HEK293 (cell line): ENCODE data around the gene NLRP9.

Experiments used
- CTCF ChIP-seq: fragments of 450-650 bp; formaldehyde crosslinking; IDR thresholded peaks from 2 replicates; pipeline ENCODE4 v1.5.1; 2016; ENCODE audit warnings: missing biosample characterization, missing genetic modification characterization
- KLF16 ChIP-seq: fragments of 450-650 bp; formaldehyde crosslinking; IDR thresholded peaks from 2 replicates; pipeline ENCODE4 v1.5.1; 2017; ENCODE audit warnings: missing biosample characterization, missing genetic modification characterization
- OVOL3 ChIP-seq: fragments of 450-650 bp; formaldehyde crosslinking; IDR thresholded peaks from 2 replicates; pipeline ENCODE4 v1.5.1; 2016; ENCODE audit warnings: missing biosample characterization, missing genetic modification characterization
- PRDM1 ChIP-seq: fragments of 450-650 bp; formaldehyde crosslinking; IDR thresholded peaks from 2 replicates; pipeline ENCODE4; 2016; ENCODE audit warnings: missing biosample characterization, missing genetic modification characterization
- TSHZ1 ChIP-seq: fragments of 450-650 bp; formaldehyde crosslinking; IDR thresholded peaks from 2 replicates; pipeline ENCODE4 v1.5.1; 2016; ENCODE audit warnings: missing biosample characterization, missing genetic modification characterization, borderline replicate concordance
- ZFP3 ChIP-seq: fragments of 450-650 bp; formaldehyde crosslinking; IDR thresholded peaks from 2 replicates; pipeline ENCODE4 v1.5.1; 2016; ENCODE audit warnings: low read depth, missing biosample characterization, missing genetic modification characterization
- ZIC2 ChIP-seq: fragments of 450-650 bp; formaldehyde crosslinking; IDR thresholded peaks from 2 replicates; pipeline ENCODE4 v1.5.1; 2016; ENCODE audit warnings: missing biosample characterization, missing genetic modification characterization
- ZNF174 ChIP-seq: fragments of 450-650 bp; formaldehyde crosslinking; IDR thresholded peaks from 2 replicates; pipeline ENCODE4 v1.5.0; 2017; ENCODE audit warnings: missing biosample characterization, mild to moderate bottlenecking, missing genetic modification characterization
- ZNF473 ChIP-seq: fragments of 450-650 bp; formaldehyde crosslinking; IDR thresholded peaks from 2 replicates; pipeline ENCODE4 v1.5.1; 2017; ENCODE audit warnings: missing biosample characterization, missing genetic modification characterization
- ZNF776 ChIP-seq: fragments of 450-650 bp; formaldehyde crosslinking; IDR thresholded peaks from 2 replicates; pipeline ENCODE4 v1.5.0; 2017; ENCODE audit warnings: missing biosample characterization, missing genetic modification characterization, borderline replicate concordance
- ZSCAN30 ChIP-seq: fragments of 450-650 bp; IDR thresholded peaks from 2 replicates; pipeline ENCODE4 v1.5.1; 2018; ENCODE audit warnings: missing biosample characterization, mild to moderate bottlenecking, missing genetic modification characterization, moderate library complexity
- TF ChIP-seq, protein P1 (sequence below): fragments of 450-650 bp; formaldehyde crosslinking; IDR thresholded peaks from 2 replicates; pipeline ENCODE4 v1.5.1; 2016; ENCODE audit warnings: missing biosample characterization, missing genetic modification characterization
- TF ChIP-seq, protein P2 (sequence below): fragments of 450-650 bp; formaldehyde crosslinking; IDR thresholded peaks from 2 replicates; pipeline ENCODE4 v1.5.1; 2016; ENCODE audit warnings: missing biosample characterization, missing genetic modification characterization
- TF ChIP-seq, protein P3 (sequence below): fragments of 450-650 bp; formaldehyde crosslinking; IDR thresholded peaks from 2 replicates; pipeline ENCODE4 v1.5.1; 2017; ENCODE audit warnings: missing biosample characterization, missing genetic modification characterization

DNA sequence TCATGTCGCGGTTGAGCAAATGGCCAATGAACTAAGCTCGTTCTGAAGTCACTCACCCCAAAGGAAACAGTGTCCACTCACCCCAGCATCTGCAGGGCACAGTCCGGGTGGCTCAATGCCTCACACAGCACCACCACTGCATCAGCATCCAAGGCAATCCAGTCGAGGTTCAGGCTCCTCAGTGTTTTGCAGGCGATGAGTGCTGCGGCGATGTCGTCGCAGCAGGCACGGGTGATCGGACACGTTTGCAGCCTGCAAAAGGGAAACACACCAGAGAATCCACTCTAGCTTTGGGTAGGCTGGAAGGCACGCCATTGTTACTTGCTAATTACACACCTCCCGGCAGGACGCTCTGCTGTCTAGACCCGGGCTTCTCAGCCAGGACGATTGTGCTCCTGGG lies 26.5 kb downstream of the NLRP9 start:
- TF ChIP-seq CTCF (no peak), PRDM1 (tag by site-specific recombination) (no peak), ZSCAN30 (tag by site-specific recombination) (no peak), TSHZ1 (tag by site-specific recombination) (no peak), ZFP3 (tag by site-specific recombination) (no peak), KLF16 (no peak), ZNF174 (tag by site-specific recombination) (no peak), ZNF776 (no peak), OVOL3 (tag by site-specific recombination) (no peak), ZNF473 (tag by site-specific recombination) (no peak), ZIC2 (no peak)
- TF ChIP-seq, protein P1, sequence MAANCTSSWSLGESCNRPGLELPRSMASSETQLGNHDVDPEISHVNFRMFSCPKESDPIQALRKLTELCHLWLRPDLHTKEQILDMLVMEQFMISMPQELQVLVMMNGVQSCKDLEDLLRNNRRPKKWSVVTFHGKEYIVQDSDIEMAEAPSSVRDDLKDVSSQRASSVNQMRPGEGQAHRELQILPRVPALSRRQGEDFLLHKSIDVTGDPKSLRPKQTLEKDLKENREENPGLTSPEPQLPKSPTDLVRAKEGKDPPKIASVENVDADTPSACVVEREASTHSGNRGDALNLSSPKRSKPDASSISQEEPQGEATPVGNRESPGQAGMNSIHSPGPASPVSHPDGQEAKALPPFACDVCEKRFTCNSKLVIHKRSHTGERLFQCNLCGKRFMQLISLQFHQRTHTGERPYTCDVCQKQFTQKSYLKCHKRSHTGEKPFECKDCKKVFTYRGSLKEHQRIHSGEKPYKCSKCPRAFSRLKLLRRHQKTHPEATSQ (tag by site-specific recombination): no peak
- TF ChIP-seq, protein P2, sequence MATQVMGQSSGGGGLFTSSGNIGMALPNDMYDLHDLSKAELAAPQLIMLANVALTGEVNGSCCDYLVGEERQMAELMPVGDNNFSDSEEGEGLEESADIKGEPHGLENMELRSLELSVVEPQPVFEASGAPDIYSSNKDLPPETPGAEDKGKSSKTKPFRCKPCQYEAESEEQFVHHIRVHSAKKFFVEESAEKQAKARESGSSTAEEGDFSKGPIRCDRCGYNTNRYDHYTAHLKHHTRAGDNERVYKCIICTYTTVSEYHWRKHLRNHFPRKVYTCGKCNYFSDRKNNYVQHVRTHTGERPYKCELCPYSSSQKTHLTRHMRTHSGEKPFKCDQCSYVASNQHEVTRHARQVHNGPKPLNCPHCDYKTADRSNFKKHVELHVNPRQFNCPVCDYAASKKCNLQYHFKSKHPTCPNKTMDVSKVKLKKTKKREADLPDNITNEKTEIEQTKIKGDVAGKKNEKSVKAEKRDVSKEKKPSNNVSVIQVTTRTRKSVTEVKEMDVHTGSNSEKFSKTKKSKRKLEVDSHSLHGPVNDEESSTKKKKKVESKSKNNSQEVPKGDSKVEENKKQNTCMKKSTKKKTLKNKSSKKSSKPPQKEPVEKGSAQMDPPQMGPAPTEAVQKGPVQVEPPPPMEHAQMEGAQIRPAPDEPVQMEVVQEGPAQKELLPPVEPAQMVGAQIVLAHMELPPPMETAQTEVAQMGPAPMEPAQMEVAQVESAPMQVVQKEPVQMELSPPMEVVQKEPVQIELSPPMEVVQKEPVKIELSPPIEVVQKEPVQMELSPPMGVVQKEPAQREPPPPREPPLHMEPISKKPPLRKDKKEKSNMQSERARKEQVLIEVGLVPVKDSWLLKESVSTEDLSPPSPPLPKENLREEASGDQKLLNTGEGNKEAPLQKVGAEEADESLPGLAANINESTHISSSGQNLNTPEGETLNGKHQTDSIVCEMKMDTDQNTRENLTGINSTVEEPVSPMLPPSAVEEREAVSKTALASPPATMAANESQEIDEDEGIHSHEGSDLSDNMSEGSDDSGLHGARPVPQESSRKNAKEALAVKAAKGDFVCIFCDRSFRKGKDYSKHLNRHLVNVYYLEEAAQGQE (tag by site-specific recombination): no peak
- TF ChIP-seq, protein P3, sequence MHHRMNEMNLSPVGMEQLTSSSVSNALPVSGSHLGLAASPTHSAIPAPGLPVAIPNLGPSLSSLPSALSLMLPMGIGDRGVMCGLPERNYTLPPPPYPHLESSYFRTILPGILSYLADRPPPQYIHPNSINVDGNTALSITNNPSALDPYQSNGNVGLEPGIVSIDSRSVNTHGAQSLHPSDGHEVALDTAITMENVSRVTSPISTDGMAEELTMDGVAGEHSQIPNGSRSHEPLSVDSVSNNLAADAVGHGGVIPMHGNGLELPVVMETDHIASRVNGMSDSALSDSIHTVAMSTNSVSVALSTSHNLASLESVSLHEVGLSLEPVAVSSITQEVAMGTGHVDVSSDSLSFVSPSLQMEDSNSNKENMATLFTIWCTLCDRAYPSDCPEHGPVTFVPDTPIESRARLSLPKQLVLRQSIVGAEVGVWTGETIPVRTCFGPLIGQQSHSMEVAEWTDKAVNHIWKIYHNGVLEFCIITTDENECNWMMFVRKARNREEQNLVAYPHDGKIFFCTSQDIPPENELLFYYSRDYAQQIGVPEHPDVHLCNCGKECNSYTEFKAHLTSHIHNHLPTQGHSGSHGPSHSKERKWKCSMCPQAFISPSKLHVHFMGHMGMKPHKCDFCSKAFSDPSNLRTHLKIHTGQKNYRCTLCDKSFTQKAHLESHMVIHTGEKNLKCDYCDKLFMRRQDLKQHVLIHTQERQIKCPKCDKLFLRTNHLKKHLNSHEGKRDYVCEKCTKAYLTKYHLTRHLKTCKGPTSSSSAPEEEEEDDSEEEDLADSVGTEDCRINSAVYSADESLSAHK (tag by site-specific recombination): no peak
